Stimulated activated naive CD8-positive, alpha-beta T cell treated with anti-CD3 and anti-CD28 coated beads, Interleukin-15, Interleukin-2, amounts not matched to agents 100 U/mL and 50 U/mL, for 24 hours (primary cell): ENCODE data around the gene KHNYN.
"Not testable (repeated sequence)": the region's sequence is repeated elsewhere in the genome, so short reads cannot be mapped to it uniquely, and the experiment has no call there.

Experiments
- ATAC-seq: fragments of 150-1000 bp; cut with Tn5 transposase; one replicate; pipeline ENCODE4 v1.10.0; 2021
- DNase-seq: peaks from one replicate; pipeline ENCODE4 v3.0.0; 2021

The KHNYN gene

DNA sequence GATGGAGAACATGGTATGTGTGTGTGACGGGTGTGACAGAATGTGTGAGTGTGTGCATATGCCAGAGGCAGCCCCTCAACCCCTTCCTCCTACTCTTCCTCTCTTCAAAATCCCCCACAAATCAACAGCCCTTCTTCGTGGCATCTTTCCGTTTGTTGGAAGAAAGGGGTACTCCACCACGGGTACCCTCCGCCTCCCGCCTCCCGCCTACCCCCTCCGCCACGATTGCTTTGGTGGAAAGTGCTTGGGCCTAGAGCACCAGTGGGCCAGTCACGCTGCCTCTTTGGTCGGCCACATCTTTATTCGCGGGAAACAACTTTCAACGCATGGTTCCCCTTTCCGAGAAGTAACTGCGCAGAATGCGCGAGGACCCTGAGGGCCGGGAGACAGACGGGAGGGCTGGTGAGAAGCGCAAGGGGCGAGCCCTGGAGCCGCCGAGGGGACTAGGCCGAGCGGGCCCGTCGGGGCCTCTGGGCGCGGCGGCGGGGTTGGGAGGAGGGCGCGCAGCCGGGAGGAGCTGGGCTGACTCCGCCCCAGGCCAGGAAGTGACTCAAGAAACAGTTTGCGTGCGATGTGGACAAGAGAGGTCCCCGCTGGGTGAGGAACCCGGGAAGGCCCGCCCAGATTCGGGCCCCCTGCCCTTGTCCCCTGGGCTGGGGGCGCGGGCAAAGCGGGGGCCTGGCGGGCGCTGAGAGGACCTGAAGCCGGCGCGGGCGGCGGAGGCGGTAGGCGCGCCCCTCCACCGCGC is at the start of gene KHNYN, which contains the start of gene CBLN3:
Gene KHNYN (plus strand): TSS at position 560 of the 748 bp plus-strand sequence. CDS start 777 bp downstream, outside the sequence.
Gene CBLN3 (minus strand): TSS at position 274 of the 748 bp plus-strand sequence. CDS start 614 bp downstream, outside the sequence.
- peak; percentile 85 for ATAC-seq
- DNase-seq, result peak; percentile 89

DNA sequence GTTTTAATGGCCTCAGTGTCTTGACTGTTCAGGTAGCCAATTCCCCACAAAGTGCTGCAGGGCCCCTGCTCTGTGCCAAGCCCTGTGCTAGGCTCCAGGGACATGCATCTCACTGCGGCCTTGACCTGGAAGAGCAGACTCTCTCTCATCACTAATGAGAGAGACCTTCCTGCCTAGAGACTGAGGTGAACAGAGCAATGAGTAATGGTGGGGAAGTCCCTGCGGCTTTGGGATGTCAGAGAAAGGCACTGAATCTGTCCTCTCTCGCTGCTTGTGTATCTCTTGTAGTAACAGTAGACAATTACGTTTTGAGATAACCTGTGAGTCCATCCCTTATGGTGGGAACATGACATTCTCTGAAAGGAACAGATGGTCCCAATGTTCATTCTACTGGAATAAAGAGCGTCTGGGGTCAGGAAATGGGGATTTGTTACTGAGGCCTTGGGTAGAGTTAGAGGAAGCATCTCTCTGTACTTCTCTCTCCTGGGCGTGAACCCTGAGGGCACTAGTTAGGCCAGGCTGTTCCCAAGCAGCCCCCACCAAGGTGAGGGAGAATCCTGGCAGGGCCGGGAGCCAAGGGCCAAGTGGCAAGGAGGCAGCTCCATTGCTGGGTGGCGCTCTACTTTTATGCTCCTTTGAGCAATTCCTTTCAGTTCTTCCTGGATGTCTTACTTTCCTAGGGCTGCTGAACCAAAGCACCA is 48.2 kb upstream of the KHNYN start:
- DNase-seq, result peak; percentile 17
- ATAC-seq, result peak; percentile 77

DNA sequence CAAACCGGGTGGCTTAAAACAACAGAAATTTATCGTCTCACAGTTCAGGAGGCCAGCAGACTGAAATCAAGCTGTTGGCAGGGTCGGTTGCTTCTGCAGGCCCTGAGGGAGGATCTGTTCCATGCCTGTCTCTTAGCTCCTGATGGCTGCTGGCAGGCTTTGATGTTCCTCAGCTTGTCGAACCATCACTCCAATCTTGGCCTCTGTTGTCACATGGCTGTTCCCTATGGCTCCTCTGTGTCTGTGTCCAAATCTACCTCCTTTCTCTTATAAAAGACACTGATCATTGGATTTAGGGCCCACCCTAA is 47.7 kb upstream of the KHNYN start:
- ATAC-seq (no peak), DNase-seq (no peak)

DNA sequence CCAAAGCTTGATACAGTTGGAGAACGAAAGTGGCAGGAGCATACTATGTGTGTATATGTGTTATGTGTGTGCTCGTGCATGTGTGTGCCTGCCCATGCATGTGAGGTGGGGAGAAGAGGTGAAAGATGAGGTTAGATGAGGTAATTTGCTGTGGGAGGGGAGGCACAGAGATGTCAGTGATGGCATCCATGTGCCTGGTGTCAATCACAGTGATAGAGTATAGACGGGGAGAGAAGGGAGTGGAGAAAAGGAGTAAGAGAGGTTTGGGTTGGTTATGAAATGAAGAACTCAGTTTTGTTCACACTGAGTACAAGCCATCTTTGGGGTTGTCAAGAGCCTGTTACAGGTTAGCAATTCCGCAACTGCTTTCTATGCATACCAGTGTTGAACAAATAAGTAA is 45.6 kb upstream of the KHNYN start:
- ATAC-seq (no peak), DNase-seq (no peak)

DNA sequence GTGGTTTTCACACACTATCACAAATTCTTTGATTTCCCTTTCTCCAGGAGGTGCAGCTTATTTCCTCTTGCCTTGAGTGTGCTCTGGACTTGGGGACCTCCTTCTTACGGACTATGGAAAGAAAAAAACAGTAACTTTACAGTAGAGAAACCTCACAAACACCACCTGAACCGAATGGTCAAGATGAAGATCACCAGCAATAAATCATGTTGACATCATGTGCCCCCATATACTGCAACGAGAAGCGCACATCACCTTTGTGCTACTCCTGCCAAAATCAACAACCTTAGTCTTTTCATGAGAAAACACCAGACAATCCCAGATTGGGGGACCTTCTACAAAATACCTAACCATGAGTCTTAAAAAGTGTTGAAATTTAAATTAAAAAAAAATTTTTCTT is 44.2 kb upstream of the KHNYN start:
- ATAC-seq (no peak), DNase-seq (no peak)

DNA sequence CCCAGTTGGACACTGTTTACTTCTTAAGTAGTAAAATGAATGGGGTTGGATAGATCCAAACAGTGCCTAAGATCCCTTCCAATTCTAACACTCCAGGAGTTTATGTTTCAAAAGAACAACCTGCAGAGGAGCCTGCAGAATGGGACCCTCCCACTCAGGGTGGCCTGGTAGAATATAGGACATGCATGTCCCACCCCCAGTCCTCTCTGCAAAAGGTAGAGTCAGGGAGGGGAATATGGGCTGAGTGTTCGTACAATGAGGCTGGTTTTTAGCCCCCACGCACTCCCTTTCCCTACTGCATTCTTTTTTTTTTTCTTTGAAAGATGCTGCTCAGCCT is 42.8 kb upstream of the KHNYN start:
- ATAC-seq (no peak), DNase-seq (no peak)

DNA sequence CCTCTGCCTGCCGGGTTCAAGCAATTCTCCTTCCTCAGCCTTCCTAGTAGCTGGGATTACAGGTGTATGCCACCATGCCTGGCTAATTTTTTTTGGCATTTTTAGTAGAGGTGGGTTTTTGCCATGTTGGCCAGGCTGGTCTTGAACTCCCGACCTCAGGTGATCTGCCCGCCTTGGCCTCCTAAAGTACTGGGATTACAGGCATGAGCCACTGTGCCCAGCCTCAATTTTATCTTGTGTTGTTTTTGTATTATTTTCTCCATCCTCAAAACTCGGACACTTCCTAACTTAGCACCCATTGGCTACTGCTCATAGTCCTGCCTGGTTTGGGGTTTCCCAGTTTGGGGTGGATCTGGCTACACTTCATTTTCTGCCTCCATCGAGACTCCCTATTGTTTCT is 42.2 kb upstream of the KHNYN start:
- not testable (repeated sequence) for ATAC-seq, DNase-seq

DNA sequence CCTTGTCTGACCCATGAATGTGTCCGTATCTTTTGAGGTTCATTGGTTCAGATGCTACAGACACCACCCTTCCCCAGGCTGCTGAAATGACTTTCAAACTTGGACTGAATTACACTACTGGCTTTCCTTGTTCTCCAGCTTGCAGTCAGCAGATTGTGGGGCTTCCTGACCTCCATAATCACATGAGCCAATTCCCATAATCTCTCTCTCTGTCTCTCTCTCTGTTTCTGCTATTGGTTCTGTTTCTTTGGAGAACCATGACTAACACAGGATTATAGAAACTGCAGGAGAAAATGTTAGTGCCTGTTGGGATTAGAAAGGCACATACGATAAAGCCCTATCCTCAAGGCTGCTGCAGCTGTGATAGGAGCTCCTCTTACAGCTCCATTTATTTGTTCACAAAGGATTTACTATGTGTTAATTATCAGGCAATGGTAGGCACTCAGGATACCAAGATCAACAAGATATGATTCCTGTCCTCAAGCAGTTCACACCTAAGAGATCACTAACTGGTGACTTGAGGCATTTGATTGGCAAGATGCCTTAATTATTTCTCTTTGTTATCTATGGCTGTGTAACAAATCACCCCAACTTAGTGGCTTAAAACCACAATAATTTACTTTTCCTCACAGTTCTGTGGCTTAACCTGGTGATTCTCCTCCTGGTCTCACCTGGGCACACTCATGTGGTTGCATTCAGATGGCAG is 41.1 kb upstream of the KHNYN start:
- ATAC-seq (no peak), DNase-seq (no peak)

DNA sequence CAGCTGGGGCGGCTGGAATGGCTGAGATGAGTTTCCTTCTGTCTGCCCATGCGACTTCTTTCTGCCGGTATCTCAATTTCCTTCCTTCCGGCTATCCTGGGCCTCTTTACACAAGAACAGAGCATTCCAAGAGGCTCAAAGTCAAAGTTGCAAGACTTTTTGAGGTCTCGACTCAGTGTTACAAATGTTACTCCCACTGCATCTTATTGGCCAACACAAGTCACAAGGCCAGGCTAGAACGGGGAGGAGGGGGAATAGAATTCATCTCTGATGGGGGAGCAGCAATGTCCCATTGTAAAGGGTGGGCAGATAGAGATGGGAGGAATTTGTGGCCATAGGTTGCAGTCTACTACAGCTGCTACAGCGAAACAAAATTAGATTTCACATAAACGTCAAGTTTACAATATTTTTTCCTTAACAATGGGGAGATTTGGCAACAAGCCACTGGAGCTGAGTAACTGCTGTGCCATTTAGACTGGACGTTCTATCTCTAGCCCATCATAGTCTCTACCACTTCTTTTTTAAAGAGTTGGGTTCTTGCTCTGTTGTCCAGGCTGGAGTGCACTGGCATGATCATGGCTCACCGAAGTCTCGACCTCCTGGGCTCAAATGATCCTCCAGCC is 40.4 kb upstream of the KHNYN start:
- ATAC-seq (no peak), DNase-seq (no peak)

DNA sequence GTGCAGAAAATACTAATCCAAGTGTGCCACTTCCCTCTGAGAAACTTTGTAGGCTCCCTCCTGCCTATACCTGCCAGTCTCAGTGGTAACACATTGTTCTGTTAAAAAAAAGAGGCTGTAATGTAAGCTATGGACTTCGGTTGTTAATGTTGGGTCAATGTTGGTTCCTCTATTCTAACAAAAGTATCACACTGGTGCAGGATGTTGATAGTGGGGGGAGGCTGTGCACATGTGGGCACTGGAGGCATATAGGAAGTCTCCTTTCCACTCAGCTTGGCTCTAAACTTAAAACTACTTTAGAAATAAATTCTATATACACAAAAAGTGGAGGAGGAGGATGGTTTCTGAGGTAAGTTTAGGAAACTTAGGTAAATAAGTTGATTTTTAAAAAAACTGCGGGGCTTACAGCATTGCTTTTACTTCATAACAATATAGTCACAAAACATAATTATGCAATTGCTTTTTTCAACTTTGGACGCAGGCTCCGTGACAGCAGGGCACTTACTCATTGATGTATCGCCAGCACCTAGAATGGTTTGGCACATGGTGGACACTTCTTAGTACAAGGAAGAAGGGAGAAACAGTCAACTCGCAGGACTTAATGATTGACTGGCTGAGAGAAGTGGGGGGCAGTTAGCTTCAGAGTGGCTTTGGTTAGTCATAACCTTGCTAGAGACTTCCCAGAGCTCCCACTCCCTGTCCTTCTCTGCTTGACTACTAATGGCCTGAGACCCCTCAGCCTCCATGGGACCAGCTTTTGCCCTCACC is 38.9 kb upstream of the KHNYN start:
- DNase-seq (no peak), ATAC-seq (no peak)

DNA sequence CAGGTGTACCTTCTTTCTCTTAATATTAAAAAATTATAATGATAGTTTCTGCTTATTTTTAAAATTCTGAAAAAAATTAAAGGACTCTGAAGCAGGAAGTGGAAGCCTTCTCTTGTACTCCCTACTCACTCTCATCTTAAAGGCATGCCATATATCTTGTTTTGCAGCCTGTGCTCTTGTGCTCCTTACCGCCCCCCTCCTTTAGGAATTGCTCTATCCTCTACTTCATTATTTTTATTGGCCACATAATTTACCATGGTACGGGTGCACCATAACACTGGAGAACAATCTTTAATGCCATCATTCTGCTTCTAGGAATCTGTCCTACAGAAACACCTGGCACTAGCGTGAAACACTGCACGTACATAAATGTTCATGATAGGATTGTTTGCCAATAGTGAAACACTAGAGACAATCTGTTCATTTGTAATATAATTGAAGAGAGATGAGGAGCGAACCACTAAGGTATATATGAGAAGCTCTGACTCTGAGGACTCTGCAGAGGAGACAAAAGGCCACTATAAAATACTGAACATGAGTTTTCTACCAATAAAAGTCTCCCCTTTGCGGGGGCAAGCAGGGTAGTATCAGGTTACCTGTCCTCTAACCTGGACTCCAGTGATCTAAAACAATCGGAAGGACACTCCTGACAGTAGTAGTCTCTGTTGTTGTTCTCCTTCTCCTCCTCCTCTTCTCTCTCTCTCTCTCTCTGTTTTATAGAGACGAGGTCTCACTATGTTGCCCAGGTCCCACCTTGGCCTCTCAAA is 37.2 kb upstream of the KHNYN start:
- no peak for DNase-seq
- ATAC-seq, result no peak

DNA sequence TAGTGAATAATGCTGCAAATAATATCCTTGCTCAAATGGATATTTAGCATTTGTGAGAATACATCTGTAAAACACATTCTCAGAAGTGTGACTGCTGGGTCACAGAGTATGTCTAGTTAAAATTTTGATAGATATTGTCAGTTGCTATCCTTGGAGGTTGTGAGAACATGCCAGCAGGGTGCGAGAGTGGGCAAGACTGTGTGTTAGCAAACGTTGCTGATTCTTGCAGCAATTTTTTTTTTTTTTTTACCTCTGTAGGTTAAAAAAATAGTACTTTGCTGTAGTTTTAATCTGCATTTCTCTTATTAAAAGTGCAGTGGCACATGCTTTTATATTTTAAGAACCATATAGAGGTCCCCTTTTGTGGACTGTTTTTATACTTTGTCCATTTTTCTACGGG is 35.5 kb upstream of the KHNYN start:
- ATAC-seq, result no peak

DNA sequence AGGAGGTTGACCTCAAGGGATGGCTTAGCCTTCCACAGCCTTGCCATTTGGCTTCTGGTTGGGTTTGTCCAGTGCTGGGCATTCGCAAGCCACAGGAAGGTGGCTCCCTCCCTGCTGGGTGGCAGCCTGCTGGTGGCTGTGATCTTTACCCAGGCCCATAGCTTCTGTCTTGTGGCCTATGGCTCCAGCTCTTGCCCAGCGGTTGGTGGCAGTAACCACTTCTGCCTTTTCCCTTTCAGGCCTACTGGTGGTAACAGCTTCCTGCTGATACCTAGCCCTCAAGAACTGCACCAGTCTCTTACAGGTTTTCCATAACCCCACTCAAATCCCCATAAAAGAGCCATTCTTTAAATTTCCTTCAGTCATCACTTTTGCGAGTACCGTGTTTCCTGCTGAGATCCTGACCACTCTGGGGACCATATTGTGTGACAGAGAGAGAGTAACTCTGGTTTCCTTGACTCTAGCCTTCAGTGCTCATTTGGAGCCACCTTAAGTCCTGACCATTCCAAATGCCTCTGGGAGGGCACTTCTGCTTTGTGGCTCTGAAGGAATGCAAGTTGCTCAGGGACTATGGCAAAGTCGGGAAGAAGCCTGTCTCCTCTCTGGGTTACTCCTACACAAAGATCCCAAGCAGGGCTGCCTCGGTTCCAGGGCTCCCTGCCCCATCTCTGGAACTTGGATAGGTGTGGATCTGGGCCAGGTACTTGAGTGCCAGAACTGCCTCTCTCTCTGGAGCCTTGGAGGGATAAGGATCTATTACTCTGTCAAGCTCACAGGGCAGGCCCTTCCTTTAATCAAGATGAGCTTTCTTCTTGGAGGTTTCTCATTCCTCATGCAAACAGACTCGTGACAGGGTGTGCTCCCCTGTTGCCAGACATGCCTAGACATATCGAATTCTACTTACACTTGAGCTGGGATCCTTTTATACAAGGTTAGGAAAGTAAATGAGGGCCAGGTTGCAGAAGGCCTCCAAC is 33.9 kb upstream of the KHNYN start:
- ATAC-seq, result no peak
- DNase-seq, result no peak

More for the DNA sequence above, 35.5 kb upstream of the KHNYN start:
- no peak for DNase-seq

DNA sequence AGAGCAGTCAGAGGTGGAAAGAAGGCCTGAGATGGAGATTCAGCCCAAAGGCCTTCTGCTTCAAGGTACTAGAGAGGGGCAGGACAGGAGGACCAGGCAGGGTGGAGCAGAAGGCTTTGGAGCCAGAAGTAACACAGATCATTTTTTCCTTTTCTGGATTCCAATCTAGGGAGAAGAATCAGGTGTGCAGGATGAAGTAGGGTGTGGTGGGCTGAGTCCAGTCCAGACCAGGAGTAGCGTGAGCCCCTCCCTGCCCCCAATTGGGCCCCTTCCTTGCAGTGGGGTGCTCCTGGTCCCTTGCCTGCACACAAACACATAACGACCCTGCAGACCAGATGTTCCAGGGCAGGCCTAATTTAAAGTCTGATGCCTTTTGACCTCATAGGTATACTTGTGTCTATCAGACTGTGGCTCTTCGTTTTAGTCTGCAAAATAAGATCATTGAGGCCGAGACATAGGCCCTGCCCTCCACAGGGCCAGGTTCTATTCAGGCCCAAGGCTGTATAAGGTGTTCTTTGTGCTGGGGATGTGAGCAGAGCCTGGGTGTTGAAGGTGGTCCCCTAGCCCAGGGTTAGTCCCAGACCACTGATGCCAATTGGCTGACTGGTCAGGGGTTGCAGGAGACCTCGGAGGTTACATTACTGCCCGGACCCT is 32.0 kb upstream of the KHNYN start:
- no peak for DNase-seq
- ATAC-seq, result no peak

DNA sequence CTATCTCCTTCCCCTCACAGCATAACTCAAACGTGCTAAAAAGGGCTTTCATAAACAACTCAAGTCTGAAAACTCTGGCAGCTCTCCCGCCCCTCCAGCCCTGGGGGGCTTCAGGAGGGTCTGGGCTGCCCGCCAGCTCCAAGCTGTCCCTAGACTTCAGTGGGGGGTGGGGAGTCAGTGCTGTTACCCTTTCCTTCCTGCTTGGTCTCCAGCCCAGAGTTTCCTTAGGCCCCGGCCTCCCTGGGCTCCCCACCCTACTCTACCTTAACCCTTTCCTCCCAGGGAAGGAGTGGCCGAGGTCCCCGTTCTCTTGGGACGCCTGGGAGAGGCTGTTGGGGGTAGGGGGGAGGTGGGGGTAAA is 31.5 kb upstream of the KHNYN start:
- DNase-seq, result no peak
- no peak for ATAC-seq

DNA sequence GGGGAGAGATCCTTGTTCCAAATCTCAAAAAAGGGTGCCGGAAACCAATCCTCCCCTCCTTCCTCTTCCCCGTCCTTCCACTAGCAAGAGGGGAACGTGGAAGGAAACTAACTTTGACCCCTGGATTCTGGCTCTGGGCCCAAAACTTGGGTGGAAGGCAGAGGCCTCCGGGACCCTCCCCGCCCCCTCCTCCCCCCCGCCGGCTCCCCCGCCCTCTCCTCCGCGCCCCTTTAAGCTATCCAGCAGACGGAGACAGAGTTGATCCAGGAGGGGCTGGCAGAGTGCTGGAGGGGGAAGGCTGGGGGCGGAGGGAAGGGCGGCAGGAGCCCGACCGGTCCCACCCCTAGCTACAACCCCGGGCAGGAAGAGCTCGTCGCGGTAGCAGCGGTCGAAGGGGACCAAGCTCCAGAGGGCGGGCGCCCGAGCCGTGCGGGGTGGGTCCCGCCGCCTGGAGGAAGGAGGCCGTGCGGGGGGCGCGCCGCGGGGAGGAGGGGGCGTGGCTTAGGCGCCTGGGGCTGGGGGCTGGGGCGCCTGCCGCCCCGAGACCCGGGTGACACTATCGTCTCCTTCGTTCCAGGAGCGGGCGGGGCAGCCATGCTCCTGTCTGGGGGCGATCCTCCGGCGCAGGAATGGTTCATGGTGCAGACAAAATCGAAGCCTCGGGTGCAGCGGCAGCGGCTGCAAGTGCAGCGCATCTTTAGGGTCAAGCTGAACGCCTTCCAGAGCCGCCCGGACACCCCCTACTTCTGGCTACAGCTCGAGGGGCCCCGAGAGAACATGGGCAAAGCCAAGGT is 30.9 kb upstream of the KHNYN start, which contains the start of gene NYNRIN:
Gene NYNRIN (plus strand): TSS at position 351 of the 794 bp plus-strand sequence. CDS start 244 bp downstream, at position 595.
- DNase-seq, result peak; percentile 35
- peak; percentile 62 for ATAC-seq

DNA sequence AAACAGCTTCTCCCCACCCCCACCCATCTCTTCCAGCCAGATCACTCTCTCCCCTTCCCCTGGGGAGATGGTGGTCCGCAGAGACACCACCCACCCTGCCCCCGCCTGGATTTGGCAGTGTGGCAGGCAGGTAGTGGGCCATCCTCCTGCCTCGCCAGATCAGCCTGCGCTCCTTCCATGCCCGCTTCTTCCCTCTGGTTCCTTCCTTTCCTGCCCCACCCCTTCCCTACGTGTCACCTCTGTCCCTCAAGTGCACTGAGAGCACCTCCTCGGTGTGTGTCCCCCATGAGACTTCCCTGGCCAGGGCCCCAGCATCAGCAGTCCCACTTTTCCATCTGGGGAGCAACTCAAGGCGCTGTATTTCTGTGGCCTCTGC is 30.3 kb upstream of the KHNYN start:
- ATAC-seq (peak; percentile 11), DNase-seq (no peak)

DNA sequence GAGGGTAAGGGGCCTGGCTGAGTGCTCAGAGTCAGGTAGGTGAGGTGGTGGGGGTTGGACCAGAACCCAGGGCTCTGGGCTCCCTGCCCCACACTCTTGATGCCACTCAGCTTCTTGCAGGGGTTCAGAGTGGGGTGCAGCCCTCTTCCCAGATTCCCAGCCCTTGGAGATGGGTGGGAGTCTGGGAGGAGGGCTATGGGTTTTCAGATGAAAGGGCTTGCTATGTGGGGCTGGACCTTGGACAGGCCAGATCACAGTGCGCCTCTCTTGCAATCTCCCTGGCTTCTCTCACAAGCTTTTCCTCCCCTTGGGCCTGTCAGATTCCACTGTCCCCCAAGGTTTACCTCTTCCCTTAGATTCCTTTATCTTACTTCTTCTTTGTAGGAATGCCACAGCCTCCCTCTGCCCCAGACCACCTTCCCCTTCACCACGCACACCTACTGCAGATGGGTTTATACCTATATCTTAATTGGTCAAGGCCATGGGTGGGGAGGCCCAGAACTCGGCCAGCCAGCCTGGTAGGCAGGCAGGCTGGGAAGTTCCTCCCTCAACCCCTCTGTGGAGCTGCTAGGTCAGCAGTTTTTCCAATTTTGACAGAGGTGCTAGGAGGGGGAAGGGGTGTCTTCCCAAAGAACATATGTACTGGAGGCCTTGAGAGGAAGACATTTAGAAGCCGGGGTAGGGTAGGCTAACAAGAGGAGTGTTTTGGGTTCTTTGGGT is 29.6 kb upstream of the KHNYN start:
- ATAC-seq (no peak), DNase-seq (no peak)
